ENCODE measurements around the gene CDCP2. TPM values are rescaled to one million over a fixed set of nuclear protein-coding genes. Genes with fewer than 3 reads are reported as not detected.
A peak's percentile ranks its signal among the peaks of the same experiment; 100 is the strongest.

The CDCP2 gene
- total RNA-seq, 1 donor from 2014 or later = not detected

- DNase-seq (ENCODE audit: low read depth) (no peak), FAIRE-seq (no peak)
- TF ChIP-seq CTCF (IDR thresholded peaks at IDR 0.05; ENCODE audit: insufficient read depth, low read length, severe bottlenecking) = no peak
- Histone ChIP-seq H3K4me3 (ENCODE audit: low read depth, low read length) (no peak overlapping the region), H3K27me3 (ENCODE audit: control insufficient read depth, insufficient read depth, low read length) (peaks cover 2% of the 10 kb centered on the region), H3K36me3 (ENCODE audit: control insufficient read depth, insufficient read depth, low read length) (no peaks in the 10 kb centered on the region)
Measured at GRCh38 chr1:54160351-54160750, 7.6 kb upstream of the CDCP2 start.

- H3K27me3 ChIP-seq (ENCODE audit: control insufficient read depth, insufficient read depth, low read length) = peaks cover 2% of the 10 kb centered on the region
- FAIRE-seq (no peak), DNase-seq (ENCODE audit: low read depth) (no peak)
- H3K4me3 ChIP-seq (ENCODE audit: low read depth, low read length) = no peak overlapping the region
- no peaks in the 10 kb centered on the region for H3K36me3 ChIP-seq (ENCODE audit: control insufficient read depth, insufficient read depth, low read length)
- TF ChIP-seq CTCF (IDR thresholded peaks at IDR 0.05; ENCODE audit: insufficient read depth, low read length, severe bottlenecking) = no peak
Measured at GRCh38 chr1:54159733-54160316, 7.0 kb upstream of the CDCP2 start.

GRCh38 chr1:54158071-54158470 lies 5.3 kb upstream of the CDCP2 start:
- H3K27me3 ChIP-seq (ENCODE audit: control insufficient read depth, insufficient read depth, low read length) = peaks cover 2% of the 10 kb centered on the region
- no peak overlapping the region for H3K4me3 ChIP-seq (ENCODE audit: low read depth, low read length)
- H3K36me3 ChIP-seq (ENCODE audit: control insufficient read depth, insufficient read depth, low read length) = no peaks in the 10 kb centered on the region
- no peak for TF ChIP-seq CTCF (IDR thresholded peaks at IDR 0.05; ENCODE audit: insufficient read depth, low read length, severe bottlenecking)
- DNase-seq (ENCODE audit: low read depth) (peak; percentile 66), FAIRE-seq (no peak)

DNA sequence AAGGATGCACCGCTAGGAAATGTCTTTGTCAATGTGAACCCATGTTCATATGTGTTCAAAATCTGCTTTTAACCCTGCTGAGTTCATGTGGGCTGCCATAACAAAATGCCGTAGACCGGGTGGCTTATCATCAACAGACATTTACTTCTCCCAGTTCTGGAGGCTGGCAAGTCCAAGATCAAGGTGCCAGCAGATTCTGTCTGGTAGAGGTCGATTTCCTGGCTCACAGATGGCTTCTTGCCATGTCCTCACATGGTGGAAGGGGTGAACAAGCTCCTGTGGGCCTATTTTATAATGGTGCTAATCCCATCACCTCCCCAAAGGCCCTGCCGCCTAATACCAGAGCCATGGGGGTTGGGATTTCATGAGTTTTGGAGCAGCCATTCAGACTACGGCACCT lies 4.6 kb upstream of the CDCP2 start:
- no peak for TF ChIP-seq CTCF (IDR thresholded peaks at IDR 0.05; ENCODE audit: insufficient read depth, low read length, severe bottlenecking)
- DNase-seq (ENCODE audit: low read depth) (no peak), FAIRE-seq (peak; percentile 50)
- Histone ChIP-seq H3K27me3 (ENCODE audit: control insufficient read depth, insufficient read depth, low read length) (peaks cover 2% of the 10 kb centered on the region), H3K4me3 (ENCODE audit: low read depth, low read length) (no peak overlapping the region), H3K36me3 (ENCODE audit: control insufficient read depth, insufficient read depth, low read length) (no peaks in the 10 kb centered on the region)

GRCh38 chr1:54156986-54157385 lies 4.2 kb upstream of the CDCP2 start:
- no peak overlapping the region for H3K4me3 ChIP-seq (ENCODE audit: low read depth, low read length)
- no peaks in the 10 kb centered on the region for H3K36me3 ChIP-seq (ENCODE audit: control insufficient read depth, insufficient read depth, low read length)
- DNase-seq (ENCODE audit: low read depth) = no peak
- no peak for TF ChIP-seq CTCF (IDR thresholded peaks at IDR 0.05; ENCODE audit: insufficient read depth, low read length, severe bottlenecking)
- peaks cover 2% of the 10 kb centered on the region for H3K27me3 ChIP-seq (ENCODE audit: control insufficient read depth, insufficient read depth, low read length)
- FAIRE-seq = no peak

DNA sequence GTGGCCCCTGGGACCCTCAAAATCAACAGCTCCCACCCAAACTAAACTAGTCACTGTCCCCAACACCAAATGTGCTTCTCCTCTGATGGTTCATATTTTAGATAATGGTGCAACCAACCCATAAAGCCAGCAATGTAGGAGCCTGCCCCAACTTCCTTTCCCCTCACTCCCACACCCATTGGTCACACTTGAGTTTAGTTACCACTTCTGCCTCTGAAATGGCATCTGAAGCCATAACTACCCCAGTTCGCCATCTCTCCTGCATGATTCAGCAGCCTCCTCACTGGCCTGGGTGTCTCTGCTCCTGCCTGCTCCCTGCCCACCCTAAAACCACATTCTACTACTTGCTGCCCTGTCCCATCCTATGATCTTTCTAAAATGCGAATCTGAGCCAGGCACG lies 3.4 kb upstream of the CDCP2 start:
- H3K36me3 ChIP-seq (ENCODE audit: control insufficient read depth, insufficient read depth, low read length) = no peaks in the 10 kb centered on the region
- no peak overlapping the region for H3K4me3 ChIP-seq (ENCODE audit: low read depth, low read length)
- DNase-seq (ENCODE audit: low read depth) (no peak), FAIRE-seq (no peak)
- H3K27me3 ChIP-seq (ENCODE audit: control insufficient read depth, insufficient read depth, low read length) = peaks cover 2% of the 10 kb centered on the region
- TF ChIP-seq CTCF (IDR thresholded peaks at IDR 0.05; ENCODE audit: insufficient read depth, low read length, severe bottlenecking) = no peak

Data from bronchial epithelial cell (primary cell).